GM18520 (cell line): ENCODE measurements around the gene DCAF6.

ENCODE experiments used
- ATAC-seq: cut with Tn5 transposase; IDR thresholded peaks from one replicate; pipeline ENCODE4 v1.9.1; 2021; ENCODE audit not compliant: unreplicated experiment

The DCAF6 gene

DNA sequence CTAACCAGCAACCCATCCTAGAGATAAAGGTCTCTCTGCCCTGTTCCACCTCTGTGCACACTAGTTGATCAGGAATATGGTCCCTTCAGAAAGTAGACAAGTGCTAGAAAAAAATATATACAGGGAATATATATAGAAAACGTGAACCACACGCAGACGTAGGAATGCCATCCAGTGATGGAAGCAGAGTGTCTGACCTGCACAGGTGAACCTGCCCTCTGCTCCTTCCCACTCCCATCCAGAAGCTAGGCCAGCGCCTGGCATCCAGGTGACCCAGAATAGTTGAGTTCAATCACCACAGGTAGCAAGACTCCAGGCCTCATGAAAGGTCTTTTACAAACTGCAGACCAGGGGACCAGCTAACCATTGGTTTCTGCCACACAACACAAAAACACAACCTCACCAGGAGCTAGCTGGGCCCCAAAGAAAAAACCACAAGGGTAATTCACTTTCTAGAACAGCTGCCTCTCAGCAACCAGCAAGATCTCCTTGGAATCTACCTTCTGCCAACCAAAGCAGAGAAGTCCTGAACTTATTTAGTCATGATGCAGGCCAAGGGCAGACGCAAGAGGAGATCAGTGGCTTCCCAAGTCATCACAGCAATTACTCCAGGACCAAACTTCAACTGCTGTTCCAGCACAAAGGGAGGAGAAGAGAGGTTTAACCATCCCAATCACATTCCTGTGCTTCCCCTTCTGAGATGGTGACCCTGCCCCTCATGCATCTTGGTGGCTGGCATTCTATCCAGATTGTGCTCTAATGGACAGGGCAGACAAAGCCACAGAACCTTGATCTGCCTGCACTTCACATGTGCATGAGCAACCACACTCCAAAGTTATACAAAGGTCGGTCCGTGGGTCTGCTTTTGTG is 147.2 kb downstream of the DCAF6 start:
- no peak for ATAC-seq

DNA sequence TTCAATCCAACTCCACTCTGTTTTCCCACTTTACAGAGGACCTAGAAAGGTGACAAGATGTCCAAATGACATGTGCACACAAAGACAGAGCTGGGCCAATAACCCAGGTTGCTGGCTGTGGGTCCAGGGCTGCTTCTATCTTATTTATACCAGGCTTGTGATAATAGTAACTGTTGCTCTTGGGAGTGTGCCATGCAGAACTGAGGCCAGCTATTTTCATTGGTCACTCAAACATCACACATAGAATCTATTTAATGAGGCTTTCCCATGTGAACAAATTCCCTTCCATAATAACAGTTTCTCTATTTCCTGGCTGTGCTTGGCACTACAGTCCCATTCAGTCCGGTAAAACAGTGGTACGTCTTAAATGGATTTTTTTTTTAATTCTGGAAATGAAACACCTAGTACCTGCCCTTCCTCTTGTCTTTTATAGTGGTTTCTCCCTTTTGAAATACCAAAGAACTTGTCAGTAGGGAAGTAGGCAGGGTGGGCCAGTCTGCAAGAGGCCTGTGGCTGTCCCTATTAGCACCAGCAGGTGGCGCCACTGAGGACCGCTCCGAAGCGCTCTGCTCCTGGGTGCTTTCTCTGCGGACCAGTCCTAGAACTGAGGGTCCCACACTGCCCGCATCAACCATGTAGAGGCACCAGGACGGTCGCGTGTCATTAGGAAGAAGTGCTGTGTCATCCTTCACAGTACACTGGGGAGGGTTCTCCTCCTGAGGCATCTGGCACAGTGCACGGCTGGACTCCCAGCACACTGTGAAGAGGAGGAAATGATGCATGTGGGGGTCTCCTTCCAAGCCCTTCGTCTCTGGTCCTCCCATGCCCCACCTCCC is 148.1 kb downstream of the DCAF6 start:
- ATAC-seq: no peak

GRCh38 chr1:168085401-168085872 is 149.0 kb downstream of the DCAF6 start:
- no peak for ATAC-seq

GRCh38 chr1:168086438-168086837 is 150.0 kb downstream of the DCAF6 start:
- no peak for ATAC-seq

GRCh38 chr1:168087696-168088095 is 151.2 kb downstream of the DCAF6 start:
- ATAC-seq: no peak

GRCh38 chr1:168088511-168089325 is 152.2 kb downstream of the DCAF6 start:
- ATAC-seq: no peak

DNA sequence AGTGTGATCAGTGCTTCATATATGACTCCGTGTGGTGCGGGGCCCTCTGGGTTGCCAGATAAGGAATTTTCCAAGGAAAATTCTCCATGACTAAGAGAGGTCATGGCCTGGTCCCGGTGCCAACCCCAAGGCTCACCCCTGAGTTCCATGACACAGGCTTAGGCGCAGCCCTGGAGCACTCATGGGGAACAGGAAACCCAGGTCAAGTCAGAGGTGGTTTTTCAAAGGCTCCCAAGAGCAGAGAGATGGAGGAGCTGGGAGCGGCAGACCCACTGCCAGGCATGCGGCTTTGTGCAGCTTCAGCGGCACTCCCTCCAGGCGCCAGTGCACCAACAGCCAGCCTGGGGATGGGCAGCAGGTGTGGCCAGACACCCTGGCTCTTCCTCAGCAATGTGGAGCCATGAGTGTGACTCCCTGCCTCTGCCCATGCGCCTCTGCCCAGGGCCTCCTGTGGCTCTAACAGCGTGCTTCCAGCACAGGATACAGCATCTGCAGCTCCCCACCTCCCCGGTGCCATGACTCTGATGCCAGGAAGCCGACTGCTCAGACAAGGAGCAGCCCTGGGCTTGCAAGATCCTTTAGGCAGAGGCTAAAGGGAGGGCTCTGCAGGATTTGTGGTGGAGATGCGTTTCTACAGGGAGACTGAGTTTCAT is 153.0 kb downstream of the DCAF6 start:
- no peak for ATAC-seq

DNA sequence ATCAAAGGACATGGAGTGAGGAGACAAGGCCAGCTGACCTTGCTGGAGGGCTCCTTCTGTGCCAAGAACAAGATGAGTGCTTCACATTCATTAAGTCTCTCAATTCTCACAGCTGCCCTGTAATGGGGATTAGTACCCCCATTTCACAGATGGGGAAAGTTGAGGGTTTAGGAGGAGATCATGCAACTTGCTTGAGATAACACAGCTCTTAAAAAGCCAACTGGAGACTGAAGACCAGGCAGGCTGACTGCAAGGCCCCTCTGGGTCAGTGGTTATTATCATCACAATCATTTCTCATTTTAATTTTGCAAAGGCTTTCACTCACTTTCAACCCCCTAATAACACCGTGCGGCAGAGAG is 153.5 kb downstream of the DCAF6 start:
- ATAC-seq: no peak

- ATAC-seq: no peak
Observed at GRCh38 chr1:168090395-168090794, 153.9 kb downstream of the DCAF6 start.

DNA sequence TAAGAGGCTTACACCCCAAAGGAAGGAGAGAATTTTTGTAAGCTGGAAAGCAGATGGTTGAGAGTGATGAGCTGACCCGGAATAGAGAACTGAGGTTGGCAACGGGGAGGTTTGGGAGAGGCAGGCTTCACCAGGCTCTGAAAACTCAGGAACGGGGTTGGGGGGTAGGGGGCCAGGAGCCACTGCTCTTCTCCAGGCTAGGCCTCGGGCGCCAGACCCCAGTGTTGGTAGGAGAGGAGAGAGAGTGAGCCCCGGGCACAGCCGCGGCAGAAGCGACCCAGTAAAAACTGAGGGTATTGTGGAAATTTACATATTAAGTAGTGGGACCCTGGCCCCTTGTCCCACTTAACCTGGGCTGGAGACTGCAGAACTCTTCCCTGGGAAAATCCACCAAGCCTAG is 154.6 kb downstream of the DCAF6 start:
- no peak for ATAC-seq

DNA sequence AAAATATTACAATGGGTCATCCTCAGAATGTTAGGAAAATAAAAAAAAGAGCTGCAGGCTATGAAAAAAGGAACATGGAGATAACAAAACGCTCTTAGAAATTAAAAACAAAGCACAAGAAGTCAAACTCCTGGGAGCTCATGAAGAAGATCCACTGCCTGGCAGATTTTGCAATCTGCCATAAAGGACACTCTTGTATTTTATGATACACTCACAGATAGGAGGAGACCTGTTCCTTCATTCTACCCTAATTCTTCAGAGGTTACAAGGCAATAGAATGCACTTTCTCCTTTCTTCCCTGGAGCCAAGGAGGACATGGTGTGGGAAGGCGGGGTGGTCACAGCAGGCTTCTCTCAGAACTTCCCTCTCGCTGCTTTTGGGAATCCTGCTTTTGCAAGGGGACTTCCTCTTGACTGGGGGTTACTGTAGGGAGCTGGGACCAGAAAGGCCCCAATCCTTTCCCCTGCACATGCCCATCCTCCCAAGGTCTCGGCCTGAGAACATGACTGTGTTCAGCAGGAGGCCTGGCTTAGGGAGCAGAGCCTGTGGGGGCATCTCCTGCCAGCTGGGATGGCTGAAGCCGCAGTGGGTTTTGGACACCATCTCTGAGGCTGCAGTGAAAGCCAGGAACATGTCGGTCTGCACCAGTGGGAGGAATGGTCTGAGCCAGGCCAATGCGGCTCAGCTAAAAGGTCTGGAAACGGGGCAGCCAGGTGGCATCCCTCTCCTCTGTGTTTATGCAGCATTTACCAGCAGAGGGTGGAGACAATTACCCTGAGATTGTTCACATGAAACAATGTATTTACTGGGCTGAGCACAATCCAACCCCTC is 155.5 kb downstream of the DCAF6 start:
- ATAC-seq: no peak

- ATAC-seq: no peak
Observed at GRCh38 chr1:168092566-168093355, 156.3 kb downstream of the DCAF6 start.

GRCh38 chr1:168093616-168094015 is 157.1 kb downstream of the DCAF6 start:
- ATAC-seq: no peak

DNA sequence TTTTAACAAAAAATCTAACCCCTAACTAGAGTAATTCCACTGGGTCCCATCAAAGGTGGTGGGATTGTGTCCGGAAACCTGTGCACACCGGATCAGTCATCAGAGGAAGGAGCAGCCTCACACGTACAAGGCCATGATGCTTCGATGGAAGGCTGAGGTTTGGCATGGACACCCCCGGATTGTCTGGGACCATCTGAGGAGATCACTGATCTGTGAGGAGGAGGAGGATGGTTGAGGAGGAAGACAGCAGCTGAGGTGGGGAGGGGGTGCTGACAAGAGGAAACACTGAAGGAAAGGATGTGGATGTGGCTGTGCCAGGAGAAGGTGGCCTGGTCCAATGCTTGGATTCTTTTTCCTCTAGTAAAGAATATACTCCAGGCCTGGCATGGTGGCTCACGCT is 159.0 kb downstream of the DCAF6 start:
- no peak for ATAC-seq

- ATAC-seq: no peak
Observed at GRCh38 chr1:168096296-168097165, 160.0 kb downstream of the DCAF6 start.

DNA sequence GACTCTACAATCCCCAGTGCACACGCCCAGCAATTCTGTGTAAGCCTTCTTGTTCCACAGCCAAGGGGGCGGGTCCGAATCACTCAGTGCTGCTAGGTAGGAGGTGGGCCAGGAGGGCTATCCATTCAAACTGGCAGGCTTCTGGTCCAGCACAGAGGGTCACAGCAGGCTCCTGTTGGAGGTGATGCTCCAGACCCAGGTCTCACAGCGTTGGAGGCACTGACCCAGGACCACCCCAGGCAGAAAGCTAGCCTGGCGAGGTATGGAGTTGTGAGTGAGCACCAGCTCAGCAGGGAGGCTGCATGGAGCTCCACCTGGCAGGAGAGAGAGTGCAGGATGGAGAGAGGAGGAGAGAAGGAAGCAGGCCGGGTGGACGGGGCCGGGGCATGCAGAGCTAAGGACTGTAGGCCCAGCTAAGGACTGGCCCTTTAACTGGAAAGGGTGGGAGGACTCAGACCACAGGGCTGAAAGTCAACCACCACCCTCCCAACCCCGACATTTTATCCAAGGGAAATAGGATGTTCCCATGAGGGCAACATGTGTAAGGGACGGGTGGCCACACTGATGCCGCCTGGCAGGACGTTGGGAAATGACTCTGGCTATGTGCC is 161.5 kb downstream of the DCAF6 start:
- ATAC-seq: no peak

- no peak for ATAC-seq
Observed at GRCh38 chr1:168098534-168099320, 162.2 kb downstream of the DCAF6 start.
